Parathyroid adenoma (tissue), 2 donors: ENCODE measurements around the gene ZNF491.
A peak's percentile ranks its signal among the peaks of the same experiment; 100 is the strongest.

Experiments used
- H2AFZ ChIP-seq: fragments of 300-600 bp; sonication (generic); one replicate; pipeline ENCODE4 v1.7.0; 2017; ENCODE audit warnings: antibody characterized with exemption, mild to moderate bottlenecking
- H3K27ac ChIP-seq: fragments of 300-600 bp; sonication (generic); one replicate; pipeline ENCODE4 v1.7.0; 2017
- H3K27me3 ChIP-seq: fragments of 300-600 bp; sonication (generic); one replicate; pipeline ENCODE4 v1.7.0; 2017; ENCODE audit warnings: low read length; ENCODE audit not compliant: control insufficient read depth, insufficient read depth
- H3K36me3 ChIP-seq: fragments of 300-600 bp; sonication (generic); one replicate; pipeline ENCODE4 v1.7.0; 2017; ENCODE audit warnings: low read length; ENCODE audit not compliant: control insufficient read depth, insufficient read depth
- H3K4me1 ChIP-seq: fragments of 300-600 bp; sonication (generic); one replicate; pipeline ENCODE4 v1.7.0; 2017; ENCODE audit warnings: control low read depth
- H3K4me2 ChIP-seq: fragments of 300-600 bp; sonication (generic); one replicate; pipeline ENCODE4 v1.7.0; 2017; ENCODE audit warnings: low read length
- H3K4me3 ChIP-seq: fragments of 300-600 bp; sonication (generic); one replicate; pipeline ENCODE4 v1.7.0; 2017; ENCODE audit warnings: low read depth, low read length
- H3K79me2 ChIP-seq: fragments of 300-600 bp; sonication (generic); one replicate; pipeline ENCODE4 v1.7.0; 2017; ENCODE audit warnings: control low read depth
- H3K9ac ChIP-seq: fragments of 300-600 bp; sonication (generic); one replicate; pipeline ENCODE4 v1.7.0; 2017; ENCODE audit warnings: mild to moderate bottlenecking
- H3K9me3 ChIP-seq: fragments of 300-600 bp; sonication (generic); one replicate; pipeline ENCODE4 v1.7.0; 2017; ENCODE audit warnings: low read length; ENCODE audit not compliant: control insufficient read depth
- CTCF ChIP-seq: fragments of 300-600 bp; sonication (generic); IDR thresholded peaks from one replicate; pipeline ENCODE4 v1.7.0; 2017; ENCODE audit warnings: antibody characterized with exemption, mild to moderate bottlenecking
- donor health status: primary hyperparathyroidism.

Gene ZNF491

GRCh38 chr19:11787536-11787935 lies 10.8 kb upstream of the ZNF491 start:
- H3K9me3 ChIP-seq, result peaks cover 3% of the 10 kb centered on the region

GRCh38 chr19:11792942-11793341 lies 5.4 kb upstream of the ZNF491 start:
- Histone ChIP-seq H3K4me3 (no peak overlapping the region), H3K36me3 (no peaks in the 10 kb centered on the region), H2AFZ (no peak overlapping the region), H3K27ac (no peak overlapping the region), H3K9ac (no peak overlapping the region), H3K9me3 (no peaks in the 10 kb centered on the region), H3K79me2 (no peaks in the 10 kb centered on the region), H3K4me2 (no peak overlapping the region), H3K4me1 (peaks cover 6% of the 10 kb centered on the region), H3K27me3 (no peaks in the 10 kb centered on the region)
- no peak for TF ChIP-seq CTCF

More at GRCh38 chr19:11787536-11787935, 10.8 kb upstream of the ZNF491 start:
- Histone ChIP-seq H3K27ac (no peak overlapping the region), H3K36me3 (no peaks in the 10 kb centered on the region), H2AFZ (no peak overlapping the region), H3K27me3 (no peaks in the 10 kb centered on the region), H3K4me2 (no peak overlapping the region), H3K4me3 (no peak overlapping the region), H3K9ac (no peak overlapping the region), H3K4me1 (no peaks in the 10 kb centered on the region), H3K79me2 (no peaks in the 10 kb centered on the region)
- TF ChIP-seq CTCF, result no peak

- peak; percentile 95 for TF ChIP-seq CTCF
- H3K4me2 ChIP-seq, result peak overlapping the region; percentile 90
- H3K9me3 ChIP-seq, result no peaks in the 10 kb centered on the region
- H3K4me1 ChIP-seq, result peaks cover 8% of the 10 kb centered on the region
- peak overlapping the region; percentile 80 for H3K27ac ChIP-seq
- H3K4me3 ChIP-seq, result no peak overlapping the region
- no peaks in the 10 kb centered on the region for H3K79me2 ChIP-seq
- no peaks in the 10 kb centered on the region for H3K27me3 ChIP-seq
- no peak overlapping the region for H3K9ac ChIP-seq
- no peaks in the 10 kb centered on the region for H3K36me3 ChIP-seq
- peak overlapping the region; percentile 90 for H2AFZ ChIP-seq
Measured at GRCh38 chr19:11797491-11797890, 832 bp upstream of the ZNF491 start.

- no peak overlapping the region for H2AFZ ChIP-seq
- no peaks in the 10 kb centered on the region for H3K36me3 ChIP-seq
- H3K4me3 ChIP-seq, result no peak overlapping the region
- H3K9ac ChIP-seq, result no peak overlapping the region
- H3K27me3 ChIP-seq, result no peaks in the 10 kb centered on the region
- peaks cover 4% of the 10 kb centered on the region for H3K79me2 ChIP-seq
- no peak for TF ChIP-seq CTCF
- no peak overlapping the region for H3K27ac ChIP-seq
- no peaks in the 10 kb centered on the region for H3K9me3 ChIP-seq
- no peaks in the 10 kb centered on the region for H3K4me1 ChIP-seq
- H3K4me2 ChIP-seq, result no peak overlapping the region
Measured at GRCh38 chr19:11806354-11807098, 8.2 kb downstream of the ZNF491 start.

- Histone ChIP-seq H3K27ac (no peak overlapping the region), H3K9ac (no peak overlapping the region), H3K4me1 (no peaks in the 10 kb centered on the region), H3K79me2 (peaks cover 4% of the 10 kb centered on the region), H3K27me3 (no peaks in the 10 kb centered on the region), H2AFZ (no peak overlapping the region), H3K4me3 (no peak overlapping the region), H3K9me3 (no peaks in the 10 kb centered on the region), H3K4me2 (no peak overlapping the region), H3K36me3 (no peaks in the 10 kb centered on the region)
- TF ChIP-seq CTCF, result no peak
Measured at GRCh38 chr19:11807099-11807380, 8.7 kb downstream of the ZNF491 start.
